Stimulated activated naive CD4-positive, alpha-beta T cell treated with Interleukin-2 at 50 U/mL for 16 hours (primary cell): ENCODE data around the gene DNAH17.

Experiments
- DNase-seq: peaks from one replicate; lab custom pipeline; 2025; lab: John Stamatoyannopoulos, UW

The DNAH17 gene

DNA sequence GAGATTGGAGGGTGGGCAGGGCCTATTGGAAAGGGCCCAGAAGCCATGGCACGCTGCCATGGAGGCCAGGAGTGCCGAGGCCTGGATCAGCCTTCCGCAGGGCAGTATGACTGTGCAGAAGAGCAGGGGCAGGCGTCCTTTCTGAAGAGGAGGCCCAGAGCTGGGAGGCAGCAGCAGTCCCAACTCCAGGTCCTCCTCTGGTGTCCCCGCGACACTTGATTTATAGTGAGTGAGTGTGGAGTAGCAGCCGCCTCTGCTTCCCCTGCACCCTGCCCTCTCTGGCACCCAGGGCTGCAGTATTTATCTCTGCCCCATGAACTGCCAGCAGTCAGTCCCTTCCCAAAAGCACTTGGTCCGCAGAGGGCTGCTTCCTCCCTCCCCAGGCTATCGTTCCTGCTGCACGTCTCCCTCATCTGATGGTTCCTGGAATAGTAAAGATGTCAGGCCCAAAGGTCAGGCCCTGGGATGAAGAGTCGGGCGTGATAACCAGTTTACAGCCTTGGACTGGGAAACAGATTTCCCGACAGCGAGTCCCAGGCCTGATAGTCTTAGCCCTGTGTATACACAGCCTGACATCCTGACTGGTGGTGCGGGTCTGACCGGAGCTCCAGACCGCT, 165.8 kb downstream of the DNAH17 start:
- DNase-seq, result no peak

DNA sequence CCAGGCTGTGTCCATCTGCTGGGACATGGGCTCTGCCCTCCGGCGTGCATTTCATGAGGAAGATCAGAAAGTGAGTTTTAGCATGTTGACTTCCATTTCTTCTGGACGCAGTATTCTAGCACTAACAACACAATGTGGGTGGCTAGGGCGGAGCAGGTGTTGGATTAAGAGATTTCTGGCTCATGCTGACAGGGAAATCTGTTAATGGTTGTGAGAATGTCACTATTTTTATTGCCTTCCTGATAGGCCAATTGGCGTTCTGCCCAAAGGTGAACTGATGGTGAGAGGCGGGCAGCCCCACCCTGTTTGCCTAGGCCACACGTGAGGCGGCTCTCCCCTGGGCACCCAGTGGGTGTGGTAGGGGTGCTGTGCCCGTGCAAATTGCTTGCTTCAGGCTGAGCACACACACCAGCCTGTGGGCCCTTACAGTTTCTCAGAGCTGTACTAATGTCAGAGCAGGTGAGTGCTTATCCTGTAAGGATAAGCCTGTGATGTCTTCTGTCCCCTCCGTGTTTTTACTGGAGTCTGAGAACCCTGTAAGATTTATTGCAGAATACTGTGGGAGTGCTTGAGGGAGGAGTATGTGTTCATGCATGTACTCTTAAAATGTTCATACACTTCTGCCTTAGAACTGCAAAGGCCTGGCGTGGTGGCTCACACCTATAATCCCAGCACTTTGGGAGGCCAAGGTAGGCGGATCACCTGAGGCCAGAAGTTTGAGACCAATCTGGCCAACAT, 167.8 kb downstream of the DNAH17 start:
- no peak for DNase-seq

DNA sequence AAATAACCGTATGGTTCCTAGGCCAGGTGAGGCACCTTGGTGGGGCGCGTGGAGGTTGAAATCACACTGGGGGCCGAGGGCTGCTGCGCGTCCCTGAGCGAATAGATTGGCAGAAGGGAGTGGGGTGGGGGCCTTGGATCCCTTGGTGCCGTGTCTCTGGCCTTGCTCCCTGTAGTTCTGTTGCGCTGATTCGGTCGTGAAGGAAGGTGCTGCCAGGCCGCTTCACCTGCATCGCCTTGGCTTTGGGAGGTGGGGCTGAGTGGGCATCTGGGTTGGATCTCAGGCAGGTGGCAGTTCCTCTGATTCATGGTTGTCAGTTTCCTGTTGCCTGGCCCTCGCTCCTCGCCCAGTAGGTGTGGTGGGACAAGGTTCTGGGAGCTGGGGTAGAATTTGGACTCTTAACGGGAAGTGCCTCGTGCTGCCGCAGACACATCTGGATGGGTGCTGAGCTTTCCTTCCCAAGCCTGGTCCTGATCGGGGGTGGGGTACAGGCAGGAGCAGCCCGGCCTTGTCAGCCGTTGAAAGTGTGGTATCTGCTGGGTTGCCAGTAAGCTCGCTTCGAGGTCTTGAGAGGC, 168.6 kb downstream of the DNAH17 start:
- no peak for DNase-seq

DNA sequence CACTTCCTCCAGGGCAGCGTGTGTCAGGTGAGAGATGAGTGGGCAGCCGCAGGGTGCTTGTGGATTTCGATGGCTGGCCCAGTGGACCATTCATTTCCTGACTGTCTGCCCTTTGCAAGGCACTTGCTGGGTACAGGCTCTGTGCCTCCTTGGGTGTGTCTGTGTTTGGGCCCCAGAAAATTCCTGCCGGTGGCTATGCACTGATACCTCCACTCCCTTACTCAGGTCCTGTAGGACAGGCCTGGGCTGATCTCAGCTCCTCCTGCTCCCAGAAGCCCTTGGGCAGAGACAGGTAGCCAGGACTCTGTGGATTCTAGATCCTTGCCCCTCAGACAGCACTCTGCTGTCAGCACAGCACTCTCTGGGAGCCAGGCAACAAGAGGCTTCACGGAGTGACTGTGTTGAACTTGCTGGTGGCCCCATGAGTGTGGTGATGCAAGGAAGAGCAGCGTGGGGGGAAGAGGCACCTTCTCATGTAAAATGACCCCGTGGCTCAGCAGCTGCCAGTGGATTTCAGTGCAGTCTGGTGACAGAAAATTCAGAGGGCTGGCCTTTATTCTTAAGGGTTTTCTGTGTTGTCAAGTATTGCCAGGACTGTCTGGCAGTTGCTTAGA, 169.7 kb downstream of the DNAH17 start:
- DNase-seq, result no peak

DNA sequence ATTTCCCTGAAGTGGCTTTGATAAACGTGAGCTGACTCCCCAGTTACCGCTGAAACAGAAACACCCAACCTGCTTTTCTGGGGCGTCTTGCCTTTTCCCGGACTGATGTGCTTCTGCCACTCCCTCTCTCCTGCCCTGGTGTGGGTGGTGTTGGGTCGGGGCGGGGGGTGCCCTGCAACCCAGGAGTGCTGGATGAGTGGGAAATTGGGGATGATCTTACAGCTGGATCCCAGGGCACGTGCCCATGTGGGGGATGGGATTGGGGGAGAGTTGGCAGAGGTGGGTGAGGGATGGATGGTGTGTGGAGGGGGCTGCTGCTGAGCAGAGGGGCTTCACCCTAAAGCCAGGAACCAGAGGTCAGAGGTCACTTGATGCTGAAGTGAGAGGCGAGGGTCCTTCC, 170.3 kb downstream of the DNAH17 start:
- DNase-seq, result no peak

DNA sequence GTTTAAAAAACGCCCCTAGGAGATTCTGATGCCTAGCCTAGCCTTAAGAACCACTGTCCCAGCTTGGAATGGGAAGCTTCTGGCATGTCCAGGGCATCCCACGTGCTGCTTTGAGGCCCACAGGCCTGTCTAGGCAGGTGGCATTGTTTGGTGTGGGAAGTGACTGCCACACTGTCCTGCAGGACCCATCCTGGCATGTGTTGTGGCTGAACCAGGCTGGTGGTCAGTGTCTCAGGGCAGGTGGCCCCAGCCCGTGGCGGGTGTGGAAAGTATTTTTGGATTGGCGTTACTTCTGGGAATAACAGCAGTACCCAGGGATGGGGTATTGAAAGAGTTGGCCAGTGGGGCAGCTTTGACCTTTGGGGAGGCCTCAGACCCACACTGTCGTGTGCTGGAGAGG, 170.8 kb downstream of the DNAH17 start:
- DNase-seq, result no peak

DNA sequence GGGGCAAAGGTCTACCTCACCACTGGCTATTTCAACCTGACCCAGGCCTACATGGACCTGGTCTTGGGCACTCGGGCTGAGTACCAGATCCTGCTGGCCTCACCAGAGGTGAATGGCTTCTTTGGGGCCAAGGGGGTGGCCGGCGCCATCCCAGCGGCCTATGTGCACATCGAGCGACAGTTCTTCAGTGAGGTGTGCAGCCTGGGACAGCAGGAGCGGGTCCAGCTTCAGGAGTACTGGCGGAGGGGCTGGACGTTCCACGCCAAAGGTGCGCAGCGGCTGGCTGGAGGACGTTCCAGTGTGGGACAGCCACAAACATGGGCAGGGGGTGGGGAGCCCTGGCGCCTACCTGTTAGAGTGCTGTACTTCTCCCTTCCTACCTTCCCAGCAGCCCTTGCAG, 173.4 kb downstream of the DNAH17 start:
- DNase-seq, result no peak

DNA sequence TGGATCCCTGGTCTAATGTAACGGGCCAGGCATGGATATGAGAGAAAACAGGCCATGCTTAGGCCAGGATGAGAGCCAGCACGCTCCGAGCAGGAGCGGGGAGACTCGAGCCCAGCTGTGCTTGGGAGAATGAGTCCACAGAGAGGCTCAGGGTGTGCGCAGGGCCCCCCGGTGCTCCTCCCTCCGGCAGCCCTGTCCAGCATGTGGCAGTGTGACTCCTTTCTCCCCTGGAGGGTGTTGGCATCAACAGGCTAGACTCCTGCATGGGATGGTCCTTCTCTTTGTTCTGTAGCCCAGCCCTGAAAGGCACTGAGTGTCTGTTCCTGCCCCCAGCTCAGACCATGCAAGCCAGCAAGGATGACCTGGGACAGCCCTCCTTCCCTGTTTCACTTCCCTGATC, 175.3 kb downstream of the DNAH17 start:
- DNase-seq, result no peak

DNA sequence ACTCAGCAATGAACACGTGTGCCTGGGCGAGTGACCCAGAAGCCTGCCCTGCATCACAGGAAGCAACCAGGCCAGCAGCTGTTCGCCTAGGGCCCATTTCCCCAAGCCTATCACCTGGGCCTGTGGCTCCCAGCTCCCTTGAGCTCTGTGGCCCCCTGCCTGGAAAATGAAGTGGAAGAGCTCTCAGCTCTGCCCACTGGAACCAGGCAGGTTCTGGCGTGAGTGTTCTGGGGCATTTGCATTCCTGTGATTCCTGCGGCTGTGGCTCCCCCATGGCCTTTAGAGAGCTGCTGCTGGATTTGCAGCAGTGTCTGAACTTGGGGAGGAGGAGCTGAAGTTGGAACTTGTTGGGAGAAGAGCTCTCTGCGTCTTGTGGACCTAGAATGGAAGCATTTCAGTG, 175.9 kb downstream of the DNAH17 start:
- DNase-seq, result no peak

DNA sequence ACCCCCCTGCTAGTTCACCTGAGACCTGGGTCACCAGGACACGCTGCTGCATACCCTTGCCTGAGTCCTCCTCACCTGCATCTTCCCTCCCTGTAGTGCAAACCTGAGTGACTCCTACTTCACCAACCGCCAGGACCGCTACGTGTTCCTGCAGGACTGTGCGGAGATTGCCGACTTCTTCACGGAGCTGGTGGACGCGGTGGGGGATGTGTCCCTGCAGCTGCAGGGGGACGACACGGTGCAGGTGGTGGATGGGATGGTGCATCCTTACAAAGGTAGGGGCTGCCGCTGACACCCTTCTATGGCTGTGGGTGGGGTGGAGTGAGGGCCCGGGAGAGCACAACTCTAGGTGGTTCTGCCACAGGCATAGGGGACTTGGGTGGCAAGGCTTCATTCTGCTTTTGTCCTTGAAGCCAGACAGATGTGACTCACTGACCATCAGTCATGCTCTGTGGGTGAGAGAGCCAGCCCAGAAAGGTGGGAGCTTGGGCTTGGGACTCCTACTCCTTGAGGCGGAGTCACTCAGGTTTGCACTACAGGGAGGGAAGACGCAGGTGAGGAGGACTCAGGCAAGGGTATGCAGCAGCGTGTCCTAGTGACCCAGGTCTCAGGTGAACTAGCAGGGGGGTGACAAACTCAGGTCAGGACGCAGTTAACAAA, 176.5 kb downstream of the DNAH17 start:
- DNase-seq, result no peak

DNA sequence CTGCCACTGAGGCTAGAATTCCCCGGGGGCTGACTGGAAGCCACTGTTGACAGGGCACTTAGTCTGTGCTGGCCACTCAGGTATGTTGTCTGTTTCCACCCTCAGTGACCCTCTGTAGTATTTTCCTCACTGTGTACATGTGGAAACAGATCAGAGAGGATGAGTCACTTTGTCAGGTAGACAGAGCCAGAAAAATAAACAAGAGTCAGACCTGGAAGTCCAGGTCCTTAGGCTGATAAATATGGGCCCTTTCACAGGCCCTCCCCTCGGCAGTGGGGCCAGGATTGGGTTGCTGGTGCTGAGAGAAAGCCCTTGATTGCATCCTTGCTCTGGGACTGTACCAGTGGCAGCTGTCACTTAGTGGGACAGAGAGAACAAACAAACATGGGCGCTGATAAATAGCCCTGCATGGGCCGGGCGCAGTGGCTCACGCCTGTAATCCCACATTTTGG, 177.5 kb downstream of the DNAH17 start:
- no peak for DNase-seq

DNA sequence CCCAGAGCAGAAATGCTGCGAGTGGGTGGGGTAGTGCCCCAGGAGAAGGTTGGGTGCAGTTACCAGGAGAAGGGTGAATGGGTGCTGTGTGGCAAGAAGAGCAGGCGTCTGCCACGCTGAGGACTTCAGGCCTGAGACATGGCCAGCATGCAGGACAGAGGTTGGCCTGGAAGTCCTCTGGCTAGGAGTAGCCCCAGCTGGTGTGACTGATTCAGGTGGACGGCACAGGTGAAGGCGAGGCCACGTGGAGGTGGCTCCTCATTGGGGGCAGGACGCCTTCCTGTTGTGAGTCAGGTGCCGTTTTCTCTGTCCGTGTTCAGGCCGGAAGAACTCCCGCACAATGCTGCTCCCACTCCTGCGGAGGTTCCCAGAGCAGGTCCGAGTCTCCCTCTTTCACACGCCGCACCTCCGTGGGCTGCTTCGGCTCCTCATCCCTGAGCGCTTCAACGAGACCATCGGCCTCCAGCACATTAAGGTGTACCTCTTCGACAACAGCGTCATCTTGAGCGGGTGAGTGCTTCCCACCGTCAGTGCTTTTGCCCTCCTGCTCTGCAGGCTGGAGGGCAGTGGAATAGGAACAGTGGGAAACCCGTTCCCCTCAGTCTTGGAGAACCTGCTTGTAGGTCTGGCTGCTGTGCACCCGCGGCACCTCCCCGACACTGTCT, 178.0 kb downstream of the DNAH17 start:
- DNase-seq, result no peak

DNA sequence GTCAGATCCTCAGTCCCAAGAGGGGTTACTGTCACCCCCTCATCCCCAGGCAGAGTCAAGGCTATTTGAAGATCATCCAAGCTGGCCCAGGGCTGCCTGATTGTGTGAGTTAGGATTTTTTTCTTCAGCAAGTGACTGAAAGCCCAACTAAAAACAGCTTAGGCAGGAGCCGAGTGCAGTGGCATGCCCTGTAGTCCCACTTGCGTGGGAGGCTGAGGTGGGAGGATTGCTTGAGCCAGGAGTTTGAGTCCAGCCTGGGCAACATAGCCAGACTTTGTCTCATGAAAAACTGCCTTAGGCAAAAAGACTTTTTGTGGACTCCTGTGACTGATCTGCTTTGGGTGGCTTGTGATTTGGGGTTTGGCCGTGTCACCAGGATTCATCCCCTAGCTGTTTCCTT, 178.8 kb downstream of the DNAH17 start:
- DNase-seq, result no peak

DNA sequence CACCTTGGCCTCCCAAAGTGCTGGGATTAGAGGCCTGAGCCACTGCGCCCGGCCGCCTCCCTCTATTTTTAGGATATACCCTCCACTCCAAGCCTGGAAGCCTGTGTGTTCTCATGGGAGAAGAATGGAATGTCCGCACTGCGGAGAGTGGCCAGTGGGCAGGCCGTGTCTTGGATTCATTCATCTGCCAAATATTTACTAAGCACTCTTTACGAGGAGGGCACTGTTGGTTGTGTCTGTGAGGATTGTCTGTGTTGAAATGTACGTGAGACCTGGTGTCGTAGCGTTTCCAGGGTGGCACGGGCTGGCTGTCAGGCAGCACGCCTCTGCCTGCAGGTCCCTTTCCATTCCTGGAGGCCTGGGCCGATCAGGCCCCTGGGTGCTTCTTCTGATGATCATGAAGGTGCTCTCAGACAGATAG, 179.5 kb downstream of the DNAH17 start:
- DNase-seq, result no peak

DNA sequence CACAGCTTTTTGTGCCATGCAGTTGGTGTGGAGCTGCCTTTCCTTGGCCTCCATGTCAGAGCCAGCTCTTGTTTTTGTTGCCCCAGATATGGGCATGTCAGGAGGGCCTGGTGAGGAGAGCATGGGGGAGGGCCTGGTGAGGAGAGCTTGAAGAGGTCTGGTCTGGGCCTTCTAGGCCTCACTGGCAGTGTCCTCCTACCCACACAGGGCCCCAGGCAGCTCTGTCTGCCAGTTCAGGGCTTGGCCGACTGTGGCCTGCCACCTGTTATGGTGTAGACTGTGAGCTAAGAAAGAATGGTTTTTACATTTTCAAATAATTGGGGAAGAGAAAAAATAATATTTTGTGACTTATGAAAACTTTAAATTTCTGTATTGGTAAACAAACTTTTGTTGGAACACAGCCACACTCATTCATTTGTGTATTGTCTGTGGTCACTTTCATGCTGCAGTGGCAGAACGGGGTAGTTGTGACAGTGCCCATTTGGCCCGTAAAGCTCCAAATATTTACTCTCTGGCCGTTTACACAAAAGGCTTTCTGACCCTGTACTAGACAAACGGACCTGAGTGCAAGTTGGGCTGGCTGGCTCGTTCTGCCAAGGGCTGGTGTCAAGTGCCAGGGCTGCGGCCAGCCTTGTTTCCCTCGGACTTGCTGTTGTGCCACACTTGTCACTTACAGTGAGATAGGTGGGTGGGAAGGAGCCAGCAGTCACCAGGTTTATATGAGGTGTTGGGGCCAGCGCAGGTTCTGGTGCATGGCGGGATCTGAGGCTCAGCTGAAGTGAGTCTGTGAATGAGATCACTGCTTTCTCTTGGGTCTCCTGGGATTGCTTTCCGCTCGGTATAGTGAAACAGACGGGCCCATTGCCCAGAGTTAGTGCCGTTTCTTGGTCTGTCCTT, 180.5 kb downstream of the DNAH17 start:
- DNase-seq, result no peak

DNA sequence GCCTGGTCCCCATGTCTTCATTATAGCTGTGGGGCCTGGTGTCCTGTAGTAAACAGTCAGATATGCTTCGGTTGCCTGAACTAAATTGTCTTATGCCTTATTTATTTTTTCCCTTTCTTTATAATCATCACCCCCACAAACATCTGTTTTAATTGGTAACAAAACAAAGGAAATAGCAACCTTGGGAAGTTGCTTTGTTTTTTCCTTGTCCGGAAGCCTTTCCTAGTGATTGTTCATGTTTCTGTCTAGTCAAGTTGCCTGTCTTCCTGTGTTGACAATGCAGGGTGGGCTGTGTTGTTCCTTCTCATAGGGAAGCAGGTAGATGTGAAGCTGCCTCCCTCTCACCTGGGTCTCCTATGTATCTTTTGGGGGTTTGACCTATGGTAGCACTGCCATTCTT, 182.0 kb downstream of the DNAH17 start:
- DNase-seq, result no peak

DNA sequence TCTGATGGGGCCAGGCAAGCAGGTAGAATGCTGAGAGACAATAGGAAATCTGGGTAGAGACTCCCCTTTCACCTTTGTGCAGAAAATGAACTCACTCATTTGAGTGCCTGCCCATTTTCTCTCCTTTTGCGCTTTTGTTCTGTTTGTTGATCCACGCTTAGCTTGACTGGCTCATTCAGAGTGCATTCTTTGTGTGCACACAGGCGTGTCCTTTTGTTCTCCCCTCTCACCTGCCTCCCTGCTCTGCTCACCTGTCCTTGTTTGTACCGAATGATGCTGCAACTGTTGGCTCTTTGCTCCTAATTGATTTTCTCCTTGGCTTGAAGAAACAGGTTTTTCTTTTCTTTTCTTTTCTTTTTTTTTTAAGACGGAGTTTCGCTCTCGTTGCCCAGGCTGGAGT, 183.0 kb downstream of the DNAH17 start:
- no peak for DNase-seq

DNA sequence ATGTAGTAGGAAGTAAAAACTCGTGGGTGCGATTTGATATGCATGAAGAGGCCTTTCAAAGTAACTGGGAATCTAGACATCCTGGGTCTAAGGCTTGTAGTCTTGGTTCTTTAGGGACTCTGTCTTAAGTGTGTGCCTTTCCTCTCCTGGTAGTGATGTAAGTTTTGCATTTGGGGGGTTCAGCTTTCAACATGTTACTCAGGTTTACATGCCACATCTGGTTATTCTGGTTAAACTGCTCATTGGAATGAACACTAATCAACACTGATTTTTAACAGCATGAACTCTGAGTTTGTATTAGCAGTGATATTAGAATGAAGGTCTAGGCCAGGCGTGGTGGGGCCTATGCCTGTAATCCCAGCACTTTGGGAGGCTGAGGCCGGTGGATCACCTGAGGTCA, 183.6 kb downstream of the DNAH17 start:
- DNase-seq, result no peak

DNA sequence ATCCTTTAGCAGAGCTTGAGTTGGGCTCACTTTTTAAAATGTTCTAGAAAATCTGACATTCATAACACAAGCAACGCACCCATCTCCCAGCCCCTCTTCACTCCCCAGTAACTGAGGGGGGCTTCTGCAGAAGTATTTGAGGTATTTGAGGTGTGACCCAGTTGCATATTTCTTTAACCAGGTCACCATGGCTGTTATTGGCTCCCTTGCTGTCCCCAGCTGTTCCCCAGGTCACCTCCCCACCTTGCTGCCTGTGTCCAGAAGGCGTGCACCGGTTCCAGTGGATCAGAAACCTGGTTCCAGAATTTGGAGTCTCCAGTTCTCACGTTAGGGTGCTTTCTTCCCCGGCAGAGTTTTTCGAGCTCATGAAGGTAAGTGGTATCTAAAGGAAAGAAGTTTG, 184.9 kb downstream of the DNAH17 start:
- no peak for DNase-seq

DNA sequence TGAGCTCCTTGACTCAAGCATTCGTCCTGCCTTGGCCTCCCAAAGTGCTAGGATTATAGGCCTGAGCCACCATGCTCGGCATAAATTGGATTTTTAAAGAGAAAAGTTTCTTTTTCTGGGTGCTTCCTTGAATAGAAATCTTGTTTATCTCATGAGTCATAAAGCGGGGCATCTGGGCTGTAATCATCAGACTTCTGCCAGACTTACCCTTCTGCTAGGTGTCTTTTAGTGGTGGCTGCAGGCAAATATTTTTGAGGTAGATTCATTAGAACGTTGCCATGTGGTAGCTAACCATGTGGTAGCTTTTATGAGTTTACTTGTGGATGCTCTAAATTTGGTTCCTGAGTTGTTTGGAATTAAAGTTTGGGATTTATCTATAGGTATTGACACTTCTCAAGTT, 185.4 kb downstream of the DNAH17 start:
- no peak for DNase-seq

DNA sequence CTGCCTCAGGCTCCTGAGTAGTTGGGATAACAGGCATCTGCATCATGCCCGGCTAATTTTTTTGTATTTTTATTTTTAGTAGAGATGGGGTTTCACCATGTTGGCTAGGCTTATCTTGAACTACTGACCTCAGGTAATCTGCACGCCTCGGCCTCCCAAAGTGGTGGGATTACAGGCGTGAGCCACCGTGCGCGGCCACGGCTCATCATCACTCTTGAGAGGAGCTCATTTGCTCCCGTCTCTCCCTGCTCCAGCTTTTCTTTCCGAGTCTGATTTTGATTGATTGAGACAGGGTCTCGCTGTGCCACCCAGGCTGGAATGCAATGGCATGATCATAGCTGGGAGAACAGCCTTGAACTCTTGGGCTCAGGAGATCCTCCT, 186.2 kb downstream of the DNAH17 start:
- DNase-seq, result no peak
